HCT116 (cell line): Measurements from ENCODE around the gene ARSI. TPM values are rescaled to one million over a fixed set of nuclear protein-coding genes. Genes with fewer than 3 reads are reported as not detected.

ENCODE experiments used
- ATAC-seq: fragments of 200-7000 bp; cut with Tn5 transposase; 2 replicates; pipeline ENCODE4 v1.9.1; 2020; ENCODE audit warnings: mild to moderate bottlenecking, moderate library complexity
- BruUV-seq: library from RNA; stranded (reverse); fragments of 400-500 nt; replicated peaks from 2 replicates; lab custom pipeline; 2021; lab: Mats Ljungman, UMichigan
- CTCF ChIA-PET: fragments of 300-600 bp; sonication (Branson Sonifier 250); formaldehyde crosslinking; loops from one replicate; lab custom pipeline; 2021; ENCODE audit warnings: antibody characterized with exemption; lab: Charles Lee
- POLR2A ChIA-PET: fragments of 300-600, 350-600 bp; sonication (Branson Sonifier 250); formaldehyde crosslinking; loops from one replicate; lab custom pipeline; 2021; ENCODE audit warnings: antibody characterized with exemption; lab: Charles Lee
- RAD21 ChIA-PET, 2 experiments: fragments of 300-600 bp; sonication (Branson Sonifier 250); formaldehyde crosslinking; loops; one replicate each; lab custom pipeline; 2023; ENCODE audit warnings: low total read pairs in 2 of 2; ENCODE audit not compliant: uncharacterized antibody in 2 of 2, unreplicated experiment in 2 of 2, low non-redundant PET in 1 of 2; lab: Charles Lee
- DNase-seq: peaks from one replicate; pipeline ENCODE4 v3.0.0-alpha.2; 2010; ENCODE audit warnings: low read depth, low spot score
- H2AFZ ChIP-seq: fragments of 200-600 bp; shearing (Covaris generic), sonication (generic); 2 replicates; pipeline ENCODE4 v1.6.1; 2017; ENCODE audit warnings: low read depth, mixed run types, mixed read lengths, antibody characterized with exemption, low read length; ENCODE audit not compliant: poor library complexity, severe bottlenecking
- H3K27ac ChIP-seq: 2 replicates; pipeline ENCODE4 v1.5.1; 2012; ENCODE audit warnings: low read depth, low read length
- H3K27me3 ChIP-seq: fragments of 200-600 bp; sonication (generic); 2 replicates; pipeline ENCODE4 v1.6.1; 2016; ENCODE audit warnings: mixed run types, low read length, mixed read lengths; ENCODE audit not compliant: insufficient read depth
- H3K36me3 ChIP-seq, 2 experiments: fragments of 200-500 bp in 1 of 2; fragments of 200-600 bp in 1 of 2; sonication (Bioruptor generic) in 1 of 2; sonication (generic) in 1 of 2; 2 replicates each; pipeline versions ENCODE4 v1.5.1 to v1.6.1; 2014 to 2016; ENCODE audit warnings: low read length in 2 of 2, inconsistent platforms in 1 of 2, mixed read lengths in 1 of 2, mixed run types in 1 of 2; ENCODE audit not compliant: insufficient read depth in 2 of 2, control insufficient read depth in 1 of 2
- H3K4me1 ChIP-seq, 2 experiments: fragments of 200-600 bp in 1 of 2; sonication (generic) in 1 of 2; 2 replicates each; pipeline versions ENCODE4 v1.5.1 to v1.6.1; 2012 to 2017; ENCODE audit warnings: low read length in 2 of 2, inconsistent platforms in 1 of 2, mild to moderate bottlenecking in 1 of 2, mixed read lengths in 1 of 2, mixed run types in 1 of 2, moderate library complexity in 1 of 2; ENCODE audit not compliant: insufficient read depth in 2 of 2, control insufficient read depth in 1 of 2
- H3K4me2 ChIP-seq: fragments of 200-600 bp; sonication (generic); 2 replicates; pipeline ENCODE4 v1.6.1; 2017; ENCODE audit warnings: mixed run types, low read length, mixed read lengths
- H3K4me3 ChIP-seq, 2 experiments: fragments of 200-600 bp in 1 of 2; sonication (generic) in 1 of 2; replicated peaks in 1 of 2; 2 replicates each; pipeline ENCODE4 v1.5.1; 2011 to 2016; ENCODE audit warnings: low read length in 2 of 2, control low read depth in 1 of 2, low read depth in 1 of 2, mild to moderate bottlenecking in 1 of 2, mixed read lengths in 1 of 2, mixed run types in 1 of 2
- H3K79me2 ChIP-seq: fragments of 200-600 bp; sonication (generic); 2 replicates; pipeline ENCODE4 v1.6.1; 2017; ENCODE audit warnings: mild to moderate bottlenecking, mixed run types, low read length, moderate library complexity, mixed read lengths; ENCODE audit not compliant: insufficient read depth
- H3K9ac ChIP-seq: fragments of 200-600 bp; sonication (generic); 2 replicates; pipeline ENCODE4 v1.6.1; 2016; ENCODE audit warnings: low read length, mixed read lengths
- H3K9me2 ChIP-seq: fragments of 200-600 bp; sonication (generic), shearing (Covaris generic); 2 replicates; pipeline ENCODE4 v1.6.1; 2017; ENCODE audit warnings: mixed run types, mild to moderate bottlenecking, moderate library complexity; ENCODE audit not compliant: insufficient read depth
- H3K9me3 ChIP-seq, 2 experiments: fragments of 200-500 bp in 1 of 2; fragments of 200-600 bp in 1 of 2; sonication (Bioruptor generic) in 1 of 2; sonication (generic) in 1 of 2; 2 replicates each; pipeline ENCODE4 v1.6.1; 2014 to 2017; ENCODE audit warnings: low read length in 2 of 2, mixed read lengths in 2 of 2, inconsistent platforms in 1 of 2, low read depth in 1 of 2, mild to moderate bottlenecking in 1 of 2, mixed run types in 1 of 2, moderate library complexity in 1 of 2; ENCODE audit not compliant: control insufficient read depth in 1 of 2, insufficient read depth in 1 of 2
- H4K20me1 ChIP-seq: fragments of 200-600 bp; sonication (generic), shearing (Covaris generic); 2 replicates; pipeline ENCODE4 v1.6.1; 2017; ENCODE audit warnings: mixed run types, mild to moderate bottlenecking, moderate library complexity; ENCODE audit not compliant: insufficient read depth
- CEBPB ChIP-seq: IDR thresholded peaks from 2 replicates; pipeline ENCODE4 v1.6.1; 2012; ENCODE audit warnings: low read depth
- CTCF ChIP-seq, 3 experiments: fragments of 200-600 bp in 1 of 3; sonication (generic) in 1 of 3; IDR thresholded peaks in 2 of 3; conservative IDR thresholded peaks in 1 of 3; 2 replicates each; pipeline ENCODE4 v1.5.1; 2012 to 2017; ENCODE audit warnings: low read depth in 2 of 3, low read length in 2 of 3, antibody characterized with exemption in 1 of 3, borderline replicate concordance in 1 of 3, control low read depth in 1 of 3, mild to moderate bottlenecking in 1 of 3, mixed read lengths in 1 of 3, mixed run types in 1 of 3, moderate library complexity in 1 of 3; ENCODE audit not compliant: insufficient read depth in 1 of 3
- EGR1 ChIP-seq: IDR thresholded peaks from 2 replicates; pipeline ENCODE4 v1.6.1; 2012; ENCODE audit warnings: low read depth
- EZH2 ChIP-seq: fragments of 200-600 bp; sonication (generic); IDR thresholded peaks from 2 replicates; pipeline ENCODE4 v1.6.1; 2017; ENCODE audit warnings: antibody characterized with exemption, mixed run types
- JUND ChIP-seq: IDR thresholded peaks from 2 replicates; pipeline ENCODE4 v1.6.1; 2012
- MAX ChIP-seq: IDR thresholded peaks from 2 replicates; pipeline ENCODE4 v1.6.1; 2012
- POLR2A ChIP-seq: IDR thresholded peaks from 2 replicates; pipeline ENCODE4 v1.7.0; 2011; ENCODE audit warnings: borderline replicate concordance; ENCODE audit not compliant: insufficient read depth, insufficient read length; ENCODE audit errors: extremely low read depth
- POLR2AphosphoS5 ChIP-seq: IDR thresholded peaks from 2 replicates; pipeline ENCODE4 v1.6.1; 2011; ENCODE audit warnings: mild to moderate bottlenecking, low read depth, low read length, moderate library complexity
- REST ChIP-seq: IDR thresholded peaks from 2 replicates; pipeline ENCODE4 v1.6.1; 2012; ENCODE audit warnings: low read depth
- SIN3A ChIP-seq: IDR thresholded peaks from 2 replicates; pipeline ENCODE4 v1.6.1; 2012; ENCODE audit warnings: low read depth
- SP1 ChIP-seq: IDR thresholded peaks from 2 replicates; pipeline ENCODE4 v1.6.1; 2012; ENCODE audit warnings: low read depth
- YY1 ChIP-seq: IDR thresholded peaks from 2 replicates; pipeline ENCODE4 v1.6.1; 2011; ENCODE audit warnings: low read length, low read depth, moderate library complexity, mild to moderate bottlenecking; ENCODE audit not compliant: insufficient replicate concordance; ENCODE audit errors: extremely low read depth
- ZBTB33 ChIP-seq: IDR thresholded peaks from 2 replicates; pipeline ENCODE4 v1.6.1; 2011; ENCODE audit warnings: mild to moderate bottlenecking, low read length, moderate library complexity; ENCODE audit not compliant: insufficient replicate concordance; ENCODE audit errors: extremely low read depth
- ZNF274 ChIP-seq: fragments of 200-500 bp; sonication (Bioruptor generic); IDR thresholded peaks from 2 replicates; pipeline ENCODE4 v1.6.1; 2014; ENCODE audit warnings: mild to moderate bottlenecking, low read depth, low read length, inconsistent platforms
- intact Hi-C: fragments of 100-400 bp; cut with micrococcal nuclease; formaldehyde crosslinking; loops from 2 replicates; pipeline ENCODE4 v1.10.0; 2022
- total RNA-seq: library from RNA; stranded (reverse); gene quantifications from one replicate; pipeline ENCODE4 v1.2.1, GENCODE V29; 2021; ENCODE audit not compliant: unreplicated experiment

Gene ARSI
- total RNA-seq, 1 experiment from 2014 or later, result 0.07 TPM

GRCh38 chr5:150347451-150347850, 44.7 kb upstream of the ARSI start:
- no peak overlapping the region for H3K4me3 ChIP-seq
- H3K9me3 ChIP-seq, result no peaks in the 10 kb centered on the region
- POLR2A ChIA-PET, result no interaction called here
- no peak for ATAC-seq
- no peak overlapping the region for H2AFZ ChIP-seq
- RAD21 ChIA-PET, result no interaction called here
- H3K9me2 ChIP-seq, result no peaks in the 10 kb centered on the region
- intact Hi-C loops, result no loop called here
- TF ChIP-seq ZNF274 (no peak), CTCF (IDR thresholded peaks at IDR 0.05 in 2 of 3, conservative IDR thresholded peaks at IDR 0.05 in 1 of 3; ENCODE audit: borderline replicate concordance in 1 of 3, insufficient read depth in 1 of 3, low read depth in 2 of 3, low read length in 2 of 3) (no peak), JUND (no peak), EZH2 (no peak), YY1 (no peak), CEBPB (no peak), SP1 (no peak), POLR2AphosphoS5 (no peak)
- DNase-seq, result no peak
- H3K27ac ChIP-seq, result no peak overlapping the region
- CTCF ChIA-PET, result no interaction called here
- no peaks in the 10 kb centered on the region for H3K27me3 ChIP-seq
- no peak overlapping the region for H3K9ac ChIP-seq
- no peak overlapping the region for H3K4me2 ChIP-seq
- no peaks in the 10 kb centered on the region for H4K20me1 ChIP-seq
- no peaks in the 10 kb centered on the region for H3K36me3 ChIP-seq
- peaks cover 3 to 11% of the 10 kb centered on the region in 2 experiments; a peak in 2 of 4 replicates for H3K4me1 ChIP-seq
- no peaks in the 10 kb centered on the region for H3K79me2 ChIP-seq
- BruUV-seq, result no TSS peak

GRCh38 chr5:150347003-150347402, 44.3 kb upstream of the ARSI start:
- Histone ChIP-seq H3K79me2 (no peaks in the 10 kb centered on the region), H3K27ac (no peak overlapping the region), H3K4me2 (no peak overlapping the region), H3K36me3 (no peaks in the 10 kb centered on the region), H3K9me3 (no peaks in the 10 kb centered on the region), H3K27me3 (no peaks in the 10 kb centered on the region), H4K20me1 (no peaks in the 10 kb centered on the region), H3K9me2 (no peaks in the 10 kb centered on the region), H3K9ac (no peak overlapping the region), H3K4me3 (no peak overlapping the region), H2AFZ (no peak overlapping the region), H3K4me1 (peaks cover 3 to 11% of the 10 kb centered on the region in 2 experiments; a peak in 2 of 4 replicates)
- ChIA-PET POLR2A (no interaction called here), CTCF (no interaction called here), RAD21 (no interaction called here)
- ATAC-seq (no peak), DNase-seq (no peak)
- BruUV-seq, result no TSS peak
- intact Hi-C loops, result no loop called here
- TF ChIP-seq EZH2 (no peak), YY1 (no peak), MAX (no peak), ZBTB33 (no peak), REST (no peak), EGR1 (no peak), CEBPB (no peak), POLR2A (no peak), SIN3A (no peak)
